SK-N-MC (cell line): ENCODE data around the gene KIF25.

Experiments
- EZH2 ChIP-seq: fragments of 200-600 bp; sonication (generic); IDR thresholded peaks from one replicate; pipeline ENCODE4 v1.6.1; 2017; ENCODE audit warnings: antibody characterized with exemption
- FOXP2 ChIP-seq: optimal IDR thresholded peaks from 2 replicates; pipeline ENCODE3; 2011; ENCODE audit warnings: mild to moderate bottlenecking, moderate library complexity; ENCODE audit not compliant: insufficient read depth; ENCODE audit errors: extremely low read length, control extremely low read depth
- POLR2AphosphoS5 ChIP-seq: IDR thresholded peaks from 2 replicates; pipeline ENCODE4 v1.6.1; 2012; ENCODE audit warnings: mild to moderate bottlenecking, low read depth, low read length, borderline replicate concordance

DNA sequence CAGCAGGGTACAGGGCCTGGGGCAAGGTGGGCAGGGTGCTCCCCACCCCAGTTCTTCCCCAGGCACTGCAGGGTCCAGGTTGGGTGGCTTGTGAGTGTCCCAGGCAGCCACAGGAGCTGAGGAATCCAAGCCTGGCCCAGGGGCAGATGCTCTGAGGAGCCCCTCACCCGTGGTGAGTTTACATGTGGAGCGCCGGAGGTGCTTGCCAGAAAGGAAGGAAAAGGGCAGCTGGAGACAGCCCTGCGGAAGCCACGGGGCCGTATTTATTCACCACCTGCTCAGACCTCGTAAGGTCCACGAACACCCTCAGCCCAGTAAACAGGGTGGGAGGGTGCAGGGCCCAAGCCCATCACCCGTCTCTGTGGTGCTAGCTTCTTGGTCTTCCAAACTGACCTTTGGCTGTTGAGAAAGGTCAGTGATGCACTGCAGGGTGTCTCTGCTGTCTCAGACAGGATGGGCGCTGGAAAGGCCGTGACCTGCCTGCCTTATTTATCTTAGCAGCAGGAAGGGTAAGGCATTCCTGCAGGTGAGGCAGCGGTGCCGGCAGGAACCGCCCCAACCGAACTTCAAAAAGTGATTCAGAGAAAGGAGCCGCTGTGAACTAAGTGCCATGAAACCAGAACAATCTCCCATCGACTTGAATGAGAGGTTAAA is 85.5 kb downstream of the KIF25 start:
- TF ChIP-seq POLR2AphosphoS5: no peak
- TF ChIP-seq EZH2: no peak
- TF ChIP-seq FOXP2: no peak
